Measurements from ENCODE around the gene PSMD11.

GRCh38 chr17:32491371-32492263 lies 47.3 kb downstream of the PSMD11 start:
- TF ChIP-seq CTCF (IDR thresholded peaks at IDR 0.05) (no peak), EHMT2 (IDR thresholded peaks at IDR 0.05; ENCODE audit: low read depth) (no peak), PBX3 (IDR thresholded peaks at IDR 0.05) (no peak), BCL3 (IDR thresholded peaks at IDR 0.05) (no peak), CBX8 (IDR thresholded peaks at IDR 0.05) (no peak), EP300 (IDR thresholded peaks at IDR 0.05) (no peak), USF2 (IDR thresholded peaks at IDR 0.05) (no peak), MAX (IDR thresholded peaks at IDR 0.05) (no peak), ESRRA (IDR thresholded peaks at IDR 0.05; ENCODE audit: borderline replicate concordance, low read length) (no peak)

Measured in A549 (cell line).